K562 (cell line): ENCODE data around the gene SKIC2. TPM values are rescaled to one million over a fixed set of nuclear protein-coding genes. Genes with fewer than 3 reads are reported as not detected.
"Not testable (repeated sequence)": the region's sequence is repeated elsewhere in the genome, so short reads cannot be mapped to it uniquely, and the experiment has no call there.

Experiments
- ATAC-seq: fragments of 200-7000 bp; cut with Tn5 transposase; 3 replicates; pipeline ENCODE4 v1.9.1; 2020; ENCODE audit warnings: moderate library complexity
- BruUV-seq: library from RNA; stranded (reverse); fragments of 400-500 nt; replicated peaks from 2 replicates; lab custom pipeline; 2021; lab: Mats Ljungman, UMichigan
- CTCF ChIA-PET: fragments of 300-600 bp; formaldehyde crosslinking; extraction: SDS; loops from one replicate; lab custom pipeline; 2021; ENCODE audit warnings: low intra/inter-chr PET ratio; lab: Yijun Ruan, JAX
- POLR2A ChIA-PET: fragments of 300-600, 350-650 bp; sonication (Branson Sonifier 250); formaldehyde crosslinking; extraction: SDS; loops from one replicate; lab custom pipeline; 2021; ENCODE audit warnings: antibody characterized with exemption, inconsistent platforms; lab: Yijun Ruan, JAX
- DNase-seq, 4 experiments: peaks; one replicate each; pipeline versions ENCODE4 v3.0.0 to v3.0.0-alpha.2; 2011 to 2018; ENCODE audit warnings: low spot score in 3 of 4, mixed read lengths in 3 of 4; ENCODE audit errors: extremely low read depth in 1 of 4
- FAIRE-seq: peaks from 2 replicates; lab custom pipeline; 2011; peaks lifted over from hg19 to GRCh38; lab: Jason Lieb, UNC
- H2AFZ ChIP-seq: 2 replicates; pipeline ENCODE4 v1.6.0; 2011; ENCODE audit warnings: low read depth, low read length, control low read depth, inconsistent platforms
- H3K27ac ChIP-seq: fragments of 200-600 bp; 3 replicates; pipeline ENCODE4 v1.8.0; 2011; ENCODE audit warnings: low read depth, mild to moderate bottlenecking, control low read depth, inconsistent platforms, low read length, moderate library complexity, mixed read lengths; ENCODE audit errors: extremely low read depth
- H3K27me3 ChIP-seq, 2 experiments: fragments of 300-600 bp in 1 of 2; 2 replicates in 1 of 2; 3 replicates in 1 of 2; pipeline versions ENCODE4 v1.6.0 to v1.8.0; 2011; ENCODE audit warnings: inconsistent platforms in 2 of 2, low read length in 2 of 2, mild to moderate bottlenecking in 1 of 2, mixed read lengths in 1 of 2, moderate library complexity in 1 of 2; ENCODE audit not compliant: control insufficient read depth in 2 of 2, insufficient read depth in 2 of 2
- H3K36me3 ChIP-seq: fragments of 300-600 bp; 3 replicates; pipeline ENCODE4 v1.8.0; 2011; ENCODE audit warnings: mild to moderate bottlenecking, low read length, inconsistent platforms; ENCODE audit not compliant: control insufficient read depth, insufficient read depth
- H3K4me1 ChIP-seq, 2 experiments: fragments of 200-600 bp in 1 of 2; replicated peaks in 1 of 2; 2 replicates in 1 of 2; 3 replicates in 1 of 2; pipeline versions ENCODE4 v1.5.1 to v1.8.0; 2011; ENCODE audit warnings: inconsistent platforms in 2 of 2, low read length in 2 of 2, mild to moderate bottlenecking in 1 of 2, mixed read lengths in 1 of 2, moderate library complexity in 1 of 2; ENCODE audit not compliant: control insufficient read depth in 2 of 2, insufficient read depth in 2 of 2
- H3K4me2 ChIP-seq: 2 replicates; pipeline ENCODE4 v1.6.1; 2011; ENCODE audit warnings: low read length, control low read depth, inconsistent platforms, mixed read lengths; ENCODE audit not compliant: insufficient read depth
- H3K4me3 ChIP-seq: fragments of 200-600 bp; sonication (generic), shearing (Covaris generic); 2 replicates; pipeline ENCODE4 v1.5.1; 2016; ENCODE audit warnings: control low read depth, inconsistent platforms
- H3K79me2 ChIP-seq: fragments of 200-600 bp; 3 replicates; pipeline ENCODE4 v1.8.0; 2011; ENCODE audit warnings: low read length, inconsistent platforms; ENCODE audit not compliant: control insufficient read depth, insufficient read depth
- H3K9ac ChIP-seq, 2 experiments: 2 replicates each; pipeline versions ENCODE4 v1.6.0 to v1.6.1; 2011; ENCODE audit warnings: low read depth in 2 of 2, low read length in 2 of 2, control low read depth in 1 of 2, inconsistent platforms in 1 of 2, mild to moderate bottlenecking in 1 of 2, mixed read lengths in 1 of 2; ENCODE audit not compliant: insufficient read depth in 1 of 2
- H3K9me1 ChIP-seq: one replicate; pipeline ENCODE4 v1.6.0; 2011; ENCODE audit warnings: inconsistent platforms, mild to moderate bottlenecking, low read length, moderate library complexity; ENCODE audit not compliant: control insufficient read depth, insufficient read depth
- H3K9me3 ChIP-seq: replicated peaks from 2 replicates; pipeline ENCODE4 v1.5.1; 2011; ENCODE audit warnings: low read depth, low read length, inconsistent platforms; ENCODE audit not compliant: control insufficient read depth, insufficient read depth
- H4K20me1 ChIP-seq: replicated peaks from 2 replicates; pipeline ENCODE4 v1.6.1; 2011; ENCODE audit warnings: low read length, inconsistent platforms, mixed read lengths; ENCODE audit not compliant: control insufficient read depth, insufficient read depth
- WGBS: fragments of 100-300 bp; shearing (Covaris generic); methylation state at CpG from one replicate; pipeline ENCODE4 v1.1.6; 2016; ENCODE audit warnings: low coverage, mixed read lengths; ENCODE audit not compliant: insufficient coverage; ENCODE audit errors: missing lambda C conversion rate; 5-methylcytosine and 5-hydroxymethylcytosine counted together
- in situ Hi-C: fragments of 300-500 bp; cut with MboI; formaldehyde crosslinking; loops from 4 replicates; pipeline ENCODE4 v1.15.0; 2018; ENCODE audit warnings: inconsistent platforms, mixed read lengths
- intact Hi-C: fragments of 100-400 bp; cut with micrococcal nuclease; formaldehyde crosslinking; loops from 2 replicates; pipeline ENCODE4 v1.14.2; 2022
- polyA plus RNA-seq, 8 experiments: library from polyadenylated mRNA; depleted of rRNA in 4 of 8; stranded (reverse) in 5 of 8; unstranded in 3 of 8; fragments of >200 nt; fragmentation: Nextera tagmentation in 2 of 8; fragmentation: Illumina TruSeq in 1 of 8; extraction: Ambion mirVana in 2 of 8; extraction: Trizol in 1 of 8; gene quantifications; 2 replicates each; pipeline versions ENCODE4 v1.2.1 to v1.2.3, GENCODE V29; 2011 to 2014; ENCODE audit warnings: inconsistent platforms in 1 of 8, missing spikeins in 1 of 8
- total RNA-seq, 7 experiments: library from RNA; depleted of rRNA in 6 of 7; stranded (reverse); fragments of >200 nt in 6 of 7; fragmentation: Illumina TruSeq in 2 of 7; extraction: Trizol in 2 of 7; gene quantifications; 2 replicates each; pipeline versions ENCODE4 v1.2.1 to v1.2.3, GENCODE V29; 2011 to 2021; ENCODE audit warnings: low replicate concordance in 1 of 7

SKIC2 gene
- total and polyA plus RNA-seq, 9 of the 15 experiments (the other 6 are each of a cell fraction or from before 2014, with no cell fraction given), result 3.3 to 94.6 (median 38.8) TPM

GRCh38 chr6:32007086-32007485 lies 48.1 kb downstream of the SKIC2 start:
- H3K9ac ChIP-seq, POLR2A ChIA-PET, H3K9me3 ChIP-seq, H4K20me1 ChIP-seq, H3K4me3 ChIP-seq, H3K4me2 ChIP-seq, H3K27me3 ChIP-seq, H3K36me3 ChIP-seq, FAIRE-seq, H3K79me2 ChIP-seq, CTCF ChIA-PET, ATAC-seq, H2AFZ ChIP-seq, H3K4me1 ChIP-seq, intact Hi-C loops, H3K27ac ChIP-seq, H3K9me1 ChIP-seq, BruUV-seq, DNase-seq: not testable (repeated sequence)
- in situ Hi-C loops, result loop anchor here (5.0 kb wide), 1 partner anchor 35 kb away; no protein-coding TSS in a partner anchor
- 93% methylated on average over 3 of the region's 12 CpGs for WGBS

GRCh38 chr6:32008037-32008436 lies 49.1 kb downstream of the SKIC2 start:
- not testable (repeated sequence) for H2AFZ ChIP-seq

GRCh38 chr6:32008616-32009015 lies 49.6 kb downstream of the SKIC2 start:
- CTCF ChIA-PET, H3K79me2 ChIP-seq, H3K4me1 ChIP-seq, H2AFZ ChIP-seq, H3K4me3 ChIP-seq, H3K27me3 ChIP-seq, H3K36me3 ChIP-seq, DNase-seq, H4K20me1 ChIP-seq, intact Hi-C loops, FAIRE-seq, H3K4me2 ChIP-seq, ATAC-seq, H3K9ac ChIP-seq, H3K9me1 ChIP-seq, POLR2A ChIA-PET, BruUV-seq, H3K27ac ChIP-seq, H3K9me3 ChIP-seq: not testable (repeated sequence)
- 40% methylated on average over 1 of the region's 12 CpGs for WGBS
- in situ Hi-C loops, result loop anchor here (5.0 kb wide), 1 partner anchor 34 kb away; no protein-coding TSS in a partner anchor

More at GRCh38 chr6:32008037-32008436, 49.1 kb downstream of the SKIC2 start:
- WGBS, result no CpG with 5 or more reads among the region's 24 CpGs
- H4K20me1 ChIP-seq, H3K9ac ChIP-seq, H3K27me3 ChIP-seq, H3K4me1 ChIP-seq, H3K27ac ChIP-seq, H3K36me3 ChIP-seq, H3K4me2 ChIP-seq, DNase-seq, ATAC-seq, H3K4me3 ChIP-seq, H3K9me1 ChIP-seq, H3K9me3 ChIP-seq, intact Hi-C loops, BruUV-seq, POLR2A ChIA-PET, H3K79me2 ChIP-seq, FAIRE-seq, CTCF ChIA-PET: not testable (repeated sequence)
- in situ Hi-C loops, result loop anchor here (5.0 kb wide), 1 partner anchor 34 kb away; no protein-coding TSS in a partner anchor

- H3K4me2 ChIP-seq, H3K4me1 ChIP-seq, H3K9me1 ChIP-seq, H3K79me2 ChIP-seq, H3K9me3 ChIP-seq, H2AFZ ChIP-seq, H3K27me3 ChIP-seq, H3K9ac ChIP-seq, H4K20me1 ChIP-seq, H3K4me3 ChIP-seq, DNase-seq, ATAC-seq, CTCF ChIA-PET, intact Hi-C loops, H3K36me3 ChIP-seq, FAIRE-seq, H3K27ac ChIP-seq, POLR2A ChIA-PET, BruUV-seq: not testable (repeated sequence)
- in situ Hi-C loops, result loop anchor here (5.0 kb wide), 1 partner anchor 33 kb away; no protein-coding TSS in a partner anchor
- no CpG with 5 or more reads among the region's 12 CpGs for WGBS
These were observed 50.6 kb downstream of the SKIC2 start for GRCh38 chr6:32009537-32009936.
